Prostate gland (tissue), 2 donors: ENCODE measurements around the gene UBXN7.

ENCODE experiments used
- CTCF ChIP-seq, 4 experiments: fragments of 200-600 bp in 2 of 4; fragments of 450-650 bp in 2 of 4; sonication (generic) in 2 of 4; IDR thresholded peaks; 1 replicate in 3 of 4; 2 replicates in 1 of 4; pipeline ENCODE4 v1.5.1; 2016 to 2019; ENCODE audit warnings: antibody characterized with exemption in 4 of 4, mild to moderate bottlenecking in 2 of 4, moderate library complexity in 2 of 4
- POLR2A ChIP-seq: fragments of 450-650 bp; IDR thresholded peaks from one replicate; pipeline ENCODE4 v1.6.1; 2016; ENCODE audit warnings: antibody characterized with exemption, mild to moderate bottlenecking

DNA sequence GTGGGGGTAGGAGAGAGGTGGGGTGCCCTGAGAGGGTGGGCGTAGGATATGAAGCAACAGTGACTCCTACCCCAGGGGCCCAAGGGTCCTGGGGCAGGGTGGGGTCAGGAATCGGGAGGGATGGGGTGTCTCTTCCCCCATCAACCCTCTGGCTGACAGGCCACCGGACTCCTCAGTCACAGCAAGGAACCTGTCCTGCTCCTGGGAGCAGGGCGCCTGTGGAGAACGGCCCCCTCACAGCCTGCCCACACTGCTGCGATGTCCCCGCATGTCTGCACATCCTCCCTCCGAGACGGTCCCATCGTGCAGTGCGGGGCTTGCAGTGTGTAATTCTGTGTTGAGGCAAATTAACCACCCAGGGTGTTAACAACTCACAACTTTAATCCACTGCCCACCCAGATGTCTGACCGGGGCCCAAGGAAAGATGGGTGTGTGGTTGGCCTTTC, 96.7 kb downstream of the UBXN7 start:
- TF ChIP-seq POLR2A, result no peak
- no peak for TF ChIP-seq CTCF (IDR thresholded peaks at IDR 0.05)
